Measurements from ENCODE around the gene NOP14.

NOP14 gene

DNA sequence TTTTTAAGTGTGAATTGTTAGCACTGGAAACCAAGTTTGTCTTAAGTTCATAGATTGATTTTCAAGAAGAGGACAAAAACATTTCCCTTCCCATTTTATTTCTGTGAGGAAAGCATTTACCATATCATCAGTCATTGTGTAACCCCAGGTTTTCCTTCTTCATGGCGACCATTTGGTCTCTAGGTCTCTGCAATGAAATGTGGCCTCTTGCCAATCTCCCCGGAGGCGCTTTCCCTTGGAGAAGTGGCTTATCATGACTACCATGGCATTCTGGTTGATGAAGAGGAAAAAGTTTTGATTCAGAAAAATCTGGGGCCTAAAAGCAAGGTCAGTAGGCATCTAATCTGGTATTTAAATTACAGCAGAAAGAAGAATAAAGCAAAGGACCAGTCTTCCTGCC lies 65.2 kb downstream of the NOP14 start:
- TF ChIP-seq, protein P1, sequence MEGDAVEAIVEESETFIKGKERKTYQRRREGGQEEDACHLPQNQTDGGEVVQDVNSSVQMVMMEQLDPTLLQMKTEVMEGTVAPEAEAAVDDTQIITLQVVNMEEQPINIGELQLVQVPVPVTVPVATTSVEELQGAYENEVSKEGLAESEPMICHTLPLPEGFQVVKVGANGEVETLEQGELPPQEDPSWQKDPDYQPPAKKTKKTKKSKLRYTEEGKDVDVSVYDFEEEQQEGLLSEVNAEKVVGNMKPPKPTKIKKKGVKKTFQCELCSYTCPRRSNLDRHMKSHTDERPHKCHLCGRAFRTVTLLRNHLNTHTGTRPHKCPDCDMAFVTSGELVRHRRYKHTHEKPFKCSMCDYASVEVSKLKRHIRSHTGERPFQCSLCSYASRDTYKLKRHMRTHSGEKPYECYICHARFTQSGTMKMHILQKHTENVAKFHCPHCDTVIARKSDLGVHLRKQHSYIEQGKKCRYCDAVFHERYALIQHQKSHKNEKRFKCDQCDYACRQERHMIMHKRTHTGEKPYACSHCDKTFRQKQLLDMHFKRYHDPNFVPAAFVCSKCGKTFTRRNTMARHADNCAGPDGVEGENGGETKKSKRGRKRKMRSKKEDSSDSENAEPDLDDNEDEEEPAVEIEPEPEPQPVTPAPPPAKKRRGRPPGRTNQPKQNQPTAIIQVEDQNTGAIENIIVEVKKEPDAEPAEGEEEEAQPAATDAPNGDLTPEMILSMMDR (IDR thresholded peaks at IDR 0.05): no peak

DNA sequence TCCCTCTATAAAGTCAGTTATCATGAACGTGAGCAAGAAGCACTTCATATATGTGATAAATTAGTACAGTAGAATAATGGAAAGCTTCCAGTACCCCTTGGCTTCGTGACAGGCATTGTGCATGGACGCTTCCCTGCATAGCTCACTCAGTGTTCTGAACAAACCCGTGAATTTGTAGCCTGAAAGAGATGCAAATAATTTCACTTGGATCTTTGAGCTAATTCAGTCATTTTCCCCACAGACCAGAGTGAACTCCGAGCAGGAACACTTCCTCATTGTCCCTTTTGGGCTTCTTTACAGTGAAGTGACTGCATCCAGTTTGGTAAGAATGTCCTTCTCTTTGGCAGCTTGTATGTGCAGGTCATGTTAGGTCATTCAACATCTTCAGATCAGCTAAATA lies 69.4 kb downstream of the NOP14 start:
- TF ChIP-seq, protein P1 (IDR thresholded peaks at IDR 0.05): no peak

DNA sequence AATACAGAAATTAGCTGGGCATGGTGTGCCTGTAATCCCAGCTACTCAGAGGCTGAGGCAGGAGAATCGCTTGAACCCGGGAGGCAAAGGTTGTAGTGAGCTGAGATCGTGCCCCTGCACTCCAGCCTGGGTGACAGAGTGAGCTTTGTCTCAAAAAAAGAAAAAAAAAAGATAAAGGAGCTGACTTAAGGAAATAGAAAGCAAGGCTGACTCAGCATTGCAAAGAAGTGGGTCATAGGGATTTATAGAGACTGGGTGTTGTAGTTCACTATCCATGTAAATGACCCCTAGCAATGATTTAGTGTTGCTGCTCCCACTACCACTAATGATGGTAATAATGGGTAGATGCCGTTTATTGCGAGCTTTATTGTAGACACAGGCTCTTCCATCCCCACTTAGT lies 71.9 kb downstream of the NOP14 start:
- TF ChIP-seq, protein P1 (IDR thresholded peaks at IDR 0.05): no peak

DNA sequence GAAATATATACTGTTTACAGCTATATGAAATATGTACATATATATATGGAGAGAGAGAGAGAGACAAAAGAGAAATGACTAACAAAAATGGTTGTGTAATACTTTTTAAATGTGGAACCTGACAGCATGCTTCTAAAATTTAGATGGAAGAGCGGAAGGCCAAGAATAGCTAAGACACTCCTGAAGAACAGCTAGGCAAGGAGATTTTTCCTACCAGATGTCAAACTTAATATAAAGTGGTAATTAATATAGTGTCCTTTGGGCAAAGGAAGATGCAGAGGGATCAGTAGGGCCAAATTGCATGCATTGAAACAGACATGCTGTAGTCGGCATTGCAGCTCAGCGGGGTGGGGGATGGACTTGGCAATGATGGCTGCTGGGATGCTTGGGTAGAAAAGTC lies 74.3 kb downstream of the NOP14 start:
- TF ChIP-seq, protein P1 (IDR thresholded peaks at IDR 0.05): no peak

Data from LNCAP (cell line).